Measurements from ENCODE around the gene MRAP2. TPM values are rescaled to one million over a fixed set of nuclear protein-coding genes. Genes with fewer than 3 reads are reported as not detected.

The MRAP2 gene
- total RNA-seq, 1 donor from 2014 or later = not detected

DNA sequence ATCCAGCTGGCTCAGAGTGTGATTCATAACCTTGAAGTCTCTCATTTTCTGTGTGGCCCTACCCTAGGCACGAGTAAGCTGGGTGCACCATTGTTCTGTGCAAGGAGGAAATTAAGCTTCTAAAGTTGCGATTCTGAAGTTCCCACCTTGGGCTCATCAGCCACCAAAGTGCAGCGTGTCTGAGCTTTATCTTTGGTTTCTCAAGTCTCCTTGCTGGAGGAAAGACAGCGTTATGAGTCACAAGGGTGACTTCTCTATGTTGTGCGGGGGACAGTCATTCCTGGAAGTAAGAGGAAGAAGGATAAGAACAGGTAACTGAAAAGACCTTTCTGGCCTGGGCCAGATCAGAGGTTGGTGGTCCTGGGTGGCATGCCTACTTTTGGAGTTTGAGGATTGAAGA lies 16.8 kb downstream of the MRAP2 start:
- DNase-seq (ENCODE audit: low read depth) = no peak
- Histone ChIP-seq H3K36me3 (ENCODE audit: control insufficient read depth, insufficient read depth, low read length) (no peaks in the 10 kb centered on the region), H3K4me3 (ENCODE audit: low read depth, low read length) (no peak overlapping the region), H3K27me3 (ENCODE audit: control insufficient read depth, insufficient read depth, low read length) (no peaks in the 10 kb centered on the region)
- TF ChIP-seq, protein P1, sequence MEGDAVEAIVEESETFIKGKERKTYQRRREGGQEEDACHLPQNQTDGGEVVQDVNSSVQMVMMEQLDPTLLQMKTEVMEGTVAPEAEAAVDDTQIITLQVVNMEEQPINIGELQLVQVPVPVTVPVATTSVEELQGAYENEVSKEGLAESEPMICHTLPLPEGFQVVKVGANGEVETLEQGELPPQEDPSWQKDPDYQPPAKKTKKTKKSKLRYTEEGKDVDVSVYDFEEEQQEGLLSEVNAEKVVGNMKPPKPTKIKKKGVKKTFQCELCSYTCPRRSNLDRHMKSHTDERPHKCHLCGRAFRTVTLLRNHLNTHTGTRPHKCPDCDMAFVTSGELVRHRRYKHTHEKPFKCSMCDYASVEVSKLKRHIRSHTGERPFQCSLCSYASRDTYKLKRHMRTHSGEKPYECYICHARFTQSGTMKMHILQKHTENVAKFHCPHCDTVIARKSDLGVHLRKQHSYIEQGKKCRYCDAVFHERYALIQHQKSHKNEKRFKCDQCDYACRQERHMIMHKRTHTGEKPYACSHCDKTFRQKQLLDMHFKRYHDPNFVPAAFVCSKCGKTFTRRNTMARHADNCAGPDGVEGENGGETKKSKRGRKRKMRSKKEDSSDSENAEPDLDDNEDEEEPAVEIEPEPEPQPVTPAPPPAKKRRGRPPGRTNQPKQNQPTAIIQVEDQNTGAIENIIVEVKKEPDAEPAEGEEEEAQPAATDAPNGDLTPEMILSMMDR (IDR thresholded peaks at IDR 0.05; ENCODE audit: insufficient read depth, low read length, poor library complexity, severe bottlenecking) = no peak

DNA sequence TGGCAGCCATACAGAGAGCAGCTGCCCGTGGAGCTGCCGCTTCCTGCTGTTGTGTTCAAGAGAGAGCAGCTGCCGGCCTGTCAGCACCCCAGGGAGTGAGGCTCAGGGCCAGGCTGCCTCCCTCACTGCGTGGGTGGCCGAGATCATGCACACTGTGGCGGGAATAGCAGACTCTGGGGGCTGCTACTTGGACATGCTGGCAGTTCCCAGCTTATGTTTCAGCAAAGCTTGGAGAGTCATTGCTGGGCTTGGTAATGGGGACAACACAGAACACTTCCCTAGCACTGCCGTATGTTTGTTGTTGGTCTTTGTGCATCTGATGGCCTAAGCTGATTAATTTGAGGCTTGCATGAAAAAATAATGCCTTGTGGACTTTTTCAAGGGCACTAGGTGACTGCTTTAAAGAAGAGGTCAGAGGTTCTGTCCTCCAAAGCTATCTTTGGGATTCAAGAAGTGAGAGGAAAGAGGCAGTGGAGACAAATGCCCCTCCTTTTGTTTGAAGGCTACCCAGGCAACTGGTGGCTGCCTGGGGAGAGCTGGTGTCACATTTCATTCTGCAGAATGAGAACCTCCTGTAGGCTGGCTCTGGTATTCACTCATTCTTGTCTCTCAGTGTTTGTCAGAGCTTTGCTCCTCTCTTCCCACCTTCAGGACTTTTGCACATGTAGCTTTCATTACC lies 18.8 kb downstream of the MRAP2 start:
- Histone ChIP-seq H3K27me3 (ENCODE audit: control insufficient read depth, insufficient read depth, low read length) (no peaks in the 10 kb centered on the region), H3K4me3 (ENCODE audit: low read depth, low read length) (no peak overlapping the region), H3K36me3 (ENCODE audit: control insufficient read depth, insufficient read depth, low read length) (no peaks in the 10 kb centered on the region)
- TF ChIP-seq, protein P1 (IDR thresholded peaks at IDR 0.05; ENCODE audit: insufficient read depth, low read length, poor library complexity, severe bottlenecking) = no peak
- DNase-seq (ENCODE audit: low read depth) = no peak

DNA sequence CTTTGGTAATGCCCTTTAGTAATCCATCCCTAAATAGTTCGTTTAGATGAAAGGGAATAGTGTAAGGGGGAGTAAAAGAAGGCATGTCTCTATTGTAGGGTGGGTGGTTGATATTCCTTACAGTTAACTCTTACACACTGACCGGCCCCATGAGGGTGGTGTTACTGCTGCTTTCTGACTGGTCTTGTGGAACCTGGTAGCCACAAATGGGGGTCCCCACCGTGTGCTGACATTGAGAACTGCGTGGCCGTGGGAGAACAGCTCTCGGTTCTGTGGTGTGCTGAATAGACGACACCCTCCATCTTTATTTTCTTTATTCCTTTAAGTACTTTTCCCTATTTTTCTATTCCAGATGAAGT lies 19.3 kb downstream of the MRAP2 start:
- Histone ChIP-seq H3K27me3 (ENCODE audit: control insufficient read depth, insufficient read depth, low read length) (no peaks in the 10 kb centered on the region), H3K36me3 (ENCODE audit: control insufficient read depth, insufficient read depth, low read length) (no peaks in the 10 kb centered on the region), H3K4me3 (ENCODE audit: low read depth, low read length) (no peak overlapping the region)
- no peak for DNase-seq (ENCODE audit: low read depth)
- TF ChIP-seq, protein P1 (IDR thresholded peaks at IDR 0.05; ENCODE audit: insufficient read depth, low read length, poor library complexity, severe bottlenecking) = no peak

DNA sequence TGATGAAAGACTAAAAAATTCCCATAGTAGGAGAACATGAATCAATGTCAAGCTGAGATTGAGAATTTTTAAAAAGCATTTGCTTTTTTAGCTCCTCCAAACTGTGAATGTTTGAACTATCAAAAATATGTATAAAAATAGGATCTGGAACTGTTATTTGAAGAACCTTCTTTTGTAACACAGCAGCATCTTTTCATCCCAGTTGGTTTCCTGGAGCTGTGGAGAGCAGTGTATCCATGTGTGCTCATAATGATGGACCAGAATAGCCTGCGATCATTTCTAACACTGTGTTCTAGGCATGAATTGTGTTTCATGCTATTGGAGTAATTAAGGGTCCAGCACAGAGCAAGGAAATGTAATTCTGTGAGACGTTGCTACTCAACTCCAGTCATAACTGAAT lies 22.1 kb downstream of the MRAP2 start:
- no peak for DNase-seq (ENCODE audit: low read depth)
- H3K4me3 ChIP-seq (ENCODE audit: low read depth, low read length) = no peak overlapping the region
- no peaks in the 10 kb centered on the region for H3K36me3 ChIP-seq (ENCODE audit: control insufficient read depth, insufficient read depth, low read length)
- TF ChIP-seq, protein P1 (IDR thresholded peaks at IDR 0.05; ENCODE audit: insufficient read depth, low read length, poor library complexity, severe bottlenecking) = no peak
- H3K27me3 ChIP-seq (ENCODE audit: control insufficient read depth, insufficient read depth, low read length) = no peaks in the 10 kb centered on the region

DNA sequence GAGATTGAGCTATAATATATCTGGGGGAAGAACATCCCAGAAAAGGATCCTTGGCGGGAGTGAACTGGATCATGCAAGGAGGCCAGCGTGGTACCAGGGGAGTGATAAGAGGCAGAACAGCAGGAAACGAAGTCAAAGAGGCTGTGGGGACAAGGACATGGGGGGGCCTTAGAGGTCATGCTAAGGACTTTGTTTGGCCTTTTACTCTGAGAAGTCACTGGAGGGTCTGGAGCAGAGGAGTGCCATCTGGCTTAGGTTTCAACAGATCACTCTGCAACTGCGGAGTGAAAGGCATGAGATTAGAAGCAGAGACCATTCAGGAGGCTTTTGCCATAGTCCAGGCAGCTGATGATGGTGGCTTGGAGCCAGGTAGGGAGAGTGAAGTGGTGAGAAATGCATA lies 24.3 kb downstream of the MRAP2 start:
- H3K27me3 ChIP-seq (ENCODE audit: control insufficient read depth, insufficient read depth, low read length) = no peaks in the 10 kb centered on the region
- TF ChIP-seq, protein P1 (IDR thresholded peaks at IDR 0.05; ENCODE audit: insufficient read depth, low read length, poor library complexity, severe bottlenecking) = no peak
- H3K4me3 ChIP-seq (ENCODE audit: low read depth, low read length) = no peak overlapping the region
- H3K36me3 ChIP-seq (ENCODE audit: control insufficient read depth, insufficient read depth, low read length) = no peaks in the 10 kb centered on the region
- no peak for DNase-seq (ENCODE audit: low read depth)

DNA sequence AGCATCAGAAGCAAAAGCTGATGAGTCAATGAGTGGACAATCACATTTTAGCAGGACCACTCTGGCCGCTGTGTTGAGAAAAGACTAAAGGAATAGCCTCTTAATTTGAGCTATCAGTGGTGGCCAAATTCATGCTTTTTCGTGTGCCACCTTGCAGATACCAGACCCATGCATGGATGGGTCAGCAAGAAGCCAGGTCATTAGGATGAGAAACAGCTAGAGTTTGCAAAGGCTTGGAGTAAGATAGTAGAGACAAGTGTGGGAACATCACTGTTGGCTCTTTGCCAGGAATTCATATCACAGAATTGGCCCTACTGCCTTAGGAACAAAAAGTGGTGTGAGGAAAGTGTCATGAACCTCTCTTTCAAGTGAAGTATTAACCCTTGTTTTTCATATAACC lies 25.5 kb downstream of the MRAP2 start:
- TF ChIP-seq, protein P1 (IDR thresholded peaks at IDR 0.05; ENCODE audit: insufficient read depth, low read length, poor library complexity, severe bottlenecking) = no peak
- no peak for DNase-seq (ENCODE audit: low read depth)
- Histone ChIP-seq H3K27me3 (ENCODE audit: control insufficient read depth, insufficient read depth, low read length) (no peaks in the 10 kb centered on the region), H3K4me3 (ENCODE audit: low read depth, low read length) (no peak overlapping the region), H3K36me3 (ENCODE audit: control insufficient read depth, insufficient read depth, low read length) (no peaks in the 10 kb centered on the region)
